Vagina (tissue), 2 donors: Measurements from ENCODE around the gene KITLG. TPM values are rescaled to one million over a fixed set of nuclear protein-coding genes. Genes with fewer than 3 reads are reported as not detected.
A peak's percentile ranks its signal among the peaks of the same experiment; 100 is the strongest.
"Not testable (repeated sequence)": the region's sequence is repeated elsewhere in the genome, so short reads cannot be mapped to it uniquely, and the experiment has no call there.

Experiments
- DNase-seq, 2 donors: peaks; one replicate each; pipeline ENCODE4 v3.0.0-alpha.2; 2017; ENCODE audit errors: extremely low spot score in 2 of 2
- H3K27ac ChIP-seq: fragments of 200-600 bp; sonication (generic); one replicate; pipeline ENCODE4 v1.5.1; 2019
- H3K27me3 ChIP-seq: fragments of 200-600 bp; sonication (generic); one replicate; pipeline ENCODE4 v1.5.1; 2019
- H3K36me3 ChIP-seq, 2 donors: fragments of 200-600 bp; sonication (generic); one replicate each; pipeline ENCODE4 v1.5.1; 2017 to 2019
- H3K4me1 ChIP-seq: fragments of 200-600 bp; sonication (generic); one replicate; pipeline ENCODE4 v1.5.1; 2019
- H3K4me3 ChIP-seq, 2 donors: fragments of 200-600 bp; sonication (generic); 1 replicate in 1 of 2; 2 replicates in 1 of 2; pipeline ENCODE4 v1.5.1; 2016 to 2019
- H3K9me3 ChIP-seq: fragments of 200-600 bp; sonication (generic); one replicate; pipeline ENCODE4 v1.5.1; 2019
- CTCF ChIP-seq, 3 experiments: fragments of 450-650 bp in 2 of 3; fragments of 200-600 bp in 1 of 3; sonication (generic) in 1 of 3; IDR thresholded peaks; one replicate each; pipeline ENCODE4 v1.5.1; 2017 to 2019; ENCODE audit warnings: antibody characterized with exemption in 3 of 3, mild to moderate bottlenecking in 2 of 3, moderate library complexity in 2 of 3
- POLR2A ChIP-seq, 2 donors: fragments of 450-650 bp; IDR thresholded peaks; one replicate each; pipeline ENCODE4 v1.6.1; 2017; ENCODE audit warnings: antibody characterized with exemption in 2 of 2, mild to moderate bottlenecking in 2 of 2, moderate library complexity in 2 of 2
- POLR2AphosphoS5 ChIP-seq, 2 donors: sonication (generic); formaldehyde crosslinking; IDR thresholded peaks; one replicate each; pipeline ENCODE4 v1.9.0; 2017; ENCODE audit warnings: antibody characterized with exemption in 2 of 2, mild to moderate bottlenecking in 2 of 2, low read depth in 1 of 2; ENCODE audit not compliant: insufficient read depth in 1 of 2
- intact Hi-C: fragments of 100-400 bp; cut with DNase I; formaldehyde crosslinking; loops from one replicate; pipeline ENCODE4 v1.15.1; 2023
- total RNA-seq: library from RNA; depleted of rRNA; stranded (reverse); fragments of >200 nt; gene quantifications from one replicate; pipeline ENCODE4 v1.2.3, GENCODE V29; 2016

KITLG gene
- total RNA-seq: 20.4 TPM

- TF ChIP-seq POLR2A (IDR thresholded peaks at IDR 0.05) (peak in 1 of 2 donors; percentile 50), POLR2AphosphoS5 (IDR thresholded peaks at IDR 0.05; ENCODE audit: insufficient read depth in 1 of 2, low read depth in 1 of 2) (peak; percentile 8 to 89), CTCF (IDR thresholded peaks at IDR 0.05) (peak in 1 of 3 experiments; percentile 30)
- intact Hi-C loops: no loop called here
- no peaks in the 10 kb centered on the region for H3K27me3 ChIP-seq
- peaks cover 26% of the 10 kb centered on the region for H3K4me1 ChIP-seq
- peak within 1 kb of the TSS; percentile 73 to 84 for H3K4me3 ChIP-seq
- no peaks in the 10 kb centered on the region for H3K36me3 ChIP-seq
- no peaks in the 10 kb centered on the region for H3K9me3 ChIP-seq
- H3K27ac ChIP-seq: peak within 1 kb of the TSS; percentile 88
- peak in 1 of 2 donors; percentile 92 for DNase-seq
These were observed at the start of gene KITLG for GRCh38 chr12:88580051-88580871. KITLG (minus strand) TSS chr12:88580471; CDS start chr12:88580278, 193 bp downstream.

GRCh38 chr12:88628856-88629509, 48.7 kb upstream of the KITLG start:
- no peak overlapping the region for H3K4me3 ChIP-seq
- DNase-seq: peak in 1 of 2 donors; percentile 88
- TF ChIP-seq POLR2A (IDR thresholded peaks at IDR 0.05) (no peak), CTCF (IDR thresholded peaks at IDR 0.05) (no peak)
- no peaks in the 10 kb centered on the region for H3K9me3 ChIP-seq
- H3K27ac ChIP-seq: peak overlapping the region; percentile 15
- H3K27me3 ChIP-seq: no peaks in the 10 kb centered on the region
- no peaks in the 10 kb centered on the region for H3K4me1 ChIP-seq
- H3K36me3 ChIP-seq: no peaks in the 10 kb centered on the region
- intact Hi-C loops: no loop called here

- DNase-seq, H3K9me3 ChIP-seq, H3K36me3 ChIP-seq, intact Hi-C loops, H3K27me3 ChIP-seq, H3K4me1 ChIP-seq, H3K4me3 ChIP-seq: not testable (repeated sequence)
- peak overlapping the region; percentile 14 for H3K27ac ChIP-seq
These were observed 47.8 kb upstream of the KITLG start for GRCh38 chr12:88628035-88628434.

- H3K4me1 ChIP-seq: no peaks in the 10 kb centered on the region
These were observed 47.2 kb upstream of the KITLG start for GRCh38 chr12:88627501-88627900.

GRCh38 chr12:88625356-88625755, 45.1 kb upstream of the KITLG start:
- peak overlapping the region; percentile 30 for H3K27ac ChIP-seq
- intact Hi-C loops: no loop called here

More at GRCh38 chr12:88627501-88627900, 47.2 kb upstream of the KITLG start:
- TF ChIP-seq POLR2A (IDR thresholded peaks at IDR 0.05) (no peak), CTCF (IDR thresholded peaks at IDR 0.05) (no peak), POLR2AphosphoS5 (IDR thresholded peaks at IDR 0.05; ENCODE audit: insufficient read depth in 1 of 2, low read depth in 1 of 2) (no peak)
- Histone ChIP-seq H3K27me3 (no peaks in the 10 kb centered on the region), H3K9me3 (no peaks in the 10 kb centered on the region), H3K4me3 (no peak overlapping the region), H3K27ac (no peak overlapping the region), H3K36me3 (no peaks in the 10 kb centered on the region)
- intact Hi-C loops: no loop called here
- no peak for DNase-seq

More at GRCh38 chr12:88625356-88625755, 45.1 kb upstream of the KITLG start:
- Histone ChIP-seq H3K9me3 (no peaks in the 10 kb centered on the region), H3K27me3 (no peaks in the 10 kb centered on the region), H3K4me3 (no peak overlapping the region), H3K36me3 (no peaks in the 10 kb centered on the region), H3K4me1 (no peaks in the 10 kb centered on the region)
- no peak for DNase-seq
- TF ChIP-seq CTCF (IDR thresholded peaks at IDR 0.05): no peak
- no peak for TF ChIP-seq POLR2AphosphoS5 (IDR thresholded peaks at IDR 0.05; ENCODE audit: insufficient read depth in 1 of 2, low read depth in 1 of 2)
- TF ChIP-seq POLR2A (IDR thresholded peaks at IDR 0.05): no peak
